ENCODE measurements around the gene ALDH8A1. TPM values are rescaled to one million over a fixed set of nuclear protein-coding genes. Genes with fewer than 3 reads are reported as not detected.

ALDH8A1 gene
- total and polyA plus RNA-seq, 2 of the 8 experiments (the other 6 are each of a cell fraction or from before 2014, with no cell fraction given) = 0.08 to 0.28 TPM

GRCh38 chr6:134903448-134903847 is 46.5 kb downstream of the ALDH8A1 start:
- no peak overlapping the region; a peak in 1 of 7 replicates for H3K9ac ChIP-seq (replicated peaks in 1 of 4; ENCODE audit: extremely low read depth in 1 of 4, low read depth in 3 of 4, low read length in 3 of 4)
- no peak overlapping the region for H2BK20ac ChIP-seq (ENCODE audit: low read length)
- H3K23me2 ChIP-seq (ENCODE audit: low read depth, low read length) = no peaks in the 10 kb centered on the region
- H3K56ac ChIP-seq (replicated peaks; ENCODE audit: insufficient read length, low read depth, low read length) = no peak overlapping the region
- no peaks in the 10 kb centered on the region for H3K27me3 ChIP-seq (replicated peaks in 1 of 4; ENCODE audit: control insufficient read depth in 3 of 4, extremely low read depth in 1 of 4, insufficient read depth in 3 of 4, low read length in 3 of 4)
- H3K4me2 ChIP-seq (ENCODE audit: insufficient read depth in 1 of 2, low read depth in 2 of 2, low read length in 2 of 2) = no peak overlapping the region
- FAIRE-seq (no peak), DNase-seq (ENCODE audit: low read depth in 1 of 2, low spot score in 2 of 2) (no peak)
- TF ChIP-seq YY1 (IDR thresholded peaks at IDR 0.05; ENCODE audit: low read depth, low read length) (no peak), NRF1 (IDR thresholded peaks at IDR 0.05; ENCODE audit: low read depth, low read length) (no peak), BACH1 (IDR thresholded peaks at IDR 0.05; ENCODE audit: low read length) (no peak), GABPA (IDR thresholded peaks at IDR 0.05; ENCODE audit: borderline replicate concordance, insufficient read depth, low read length) (no peak), MAX (IDR thresholded peaks at IDR 0.05) (no peak), TBP (IDR thresholded peaks at IDR 0.05; ENCODE audit: low read depth, low read length) (no peak), EP300 (IDR thresholded peaks at IDR 0.05; ENCODE audit: borderline replicate concordance in 1 of 2, low read depth in 2 of 2, low read length in 2 of 2) (no peak), SRF (IDR thresholded peaks at IDR 0.05; ENCODE audit: low read depth, low read length) (no peak), HDAC2 (IDR thresholded peaks at IDR 0.05; ENCODE audit: borderline replicate concordance in 1 of 2, low read depth in 2 of 2, low read length in 2 of 2) (no peak), TEAD4 (IDR thresholded peaks at IDR 0.05; ENCODE audit: low read depth, low read length) (no peak), POLR2A (IDR thresholded peaks at IDR 0.05; ENCODE audit: control extremely low read depth in 1 of 2, low read depth in 2 of 2, low read length in 2 of 2) (no peak), EZH2 (IDR thresholded peaks at IDR 0.05; ENCODE audit: low read depth, low read length, severe bottlenecking) (no peak), JUN (IDR thresholded peaks at IDR 0.05; ENCODE audit: low read depth, low read length) (no peak)
- H3K36me3 ChIP-seq (ENCODE audit: control insufficient read depth in 2 of 4, insufficient read depth in 4 of 4, low read length in 3 of 4) = no peaks in the 10 kb centered on the region
- no peak overlapping the region for H2BK5ac ChIP-seq (ENCODE audit: low read depth, low read length)
- no peak overlapping the region for H3K18ac ChIP-seq (ENCODE audit: extremely low read depth, low read length)
- H4K91ac ChIP-seq (replicated peaks; ENCODE audit: insufficient read length, low read length) = no peak overlapping the region
- ChIA-PET CTCF (ENCODE audit: partially characterized antibody) (interaction anchor here (1.0 to 1.2 kb wide), 2 partner anchors 9 to 747 kb away, joined by 3 to 5 read pairs; no protein-coding TSS in a partner anchor), POLR2A (ENCODE audit: partially characterized antibody) (no interaction called here)
- no peak overlapping the region for H2BK15ac ChIP-seq (ENCODE audit: low read length)
- H2AFZ ChIP-seq (ENCODE audit: low read length) = 0 out of 2 replicates have a peak overlapping the region, but pooled peaks have one; percentile 3
- no peak overlapping the region for H3K14ac ChIP-seq (ENCODE audit: insufficient read length)
- H3K4me1 ChIP-seq (replicated peaks in 1 of 4; ENCODE audit: control insufficient read depth in 3 of 4, insufficient read depth in 4 of 4, low read length in 3 of 4) = no peaks in the 10 kb centered on the region
- no peak overlapping the region for H3K27ac ChIP-seq (ENCODE audit: low read depth, low read length)
- no peak overlapping the region for H3K4ac ChIP-seq (replicated peaks; ENCODE audit: insufficient read length, low read depth, low read length)
- H2BK120ac ChIP-seq (replicated peaks; ENCODE audit: low read depth, low read length) = no peak overlapping the region
- H4K5ac ChIP-seq (ENCODE audit: insufficient read length, low read depth, low read length) = no peak overlapping the region
- H4K8ac ChIP-seq (ENCODE audit: extremely low read depth, insufficient read depth, low read length) = no peak overlapping the region
- H3K79me2 ChIP-seq (ENCODE audit: control insufficient read depth in 1 of 2, insufficient read depth in 2 of 2, low read length in 2 of 2) = no peaks in the 10 kb centered on the region
- H4K20me1 ChIP-seq (replicated peaks in 1 of 2; ENCODE audit: control insufficient read depth in 1 of 2, insufficient read depth in 2 of 2, low read length in 2 of 2) = no peaks in the 10 kb centered on the region
- H3K23ac ChIP-seq (ENCODE audit: insufficient read length) = no peak overlapping the region
- H3K9me3 ChIP-seq (ENCODE audit: insufficient read depth in 2 of 2, low read depth in 1 of 2, low read length in 1 of 2) = no peaks in the 10 kb centered on the region
- H2AK5ac ChIP-seq (ENCODE audit: low read depth, low read length) = no peak overlapping the region
- H3K4me3 ChIP-seq (ENCODE audit: extremely low read depth in 1 of 4, insufficient read depth in 2 of 4, low read depth in 3 of 4, low read length in 4 of 4) = no peak overlapping the region
- no peak overlapping the region for H2BK12ac ChIP-seq (ENCODE audit: low read depth, low read length)
- no peaks in the 10 kb centered on the region for H3K79me1 ChIP-seq (ENCODE audit: low read depth, low read length)
- WGBS, 2 experiments (ENCODE audit: extremely low coverage in 1 of 2, insufficient coverage in 1 of 2, insufficient read length in 1 of 2, insufficient replicate concordance in 2 of 2, low coverage in 1 of 2, low lambda C conversion rate in 2 of 2, missing lambda C conversion rate in 1 of 2) = 92% methylated on average over 9 of the region's 9 CpGs; no CpG with 5 or more reads in 1 of the 2 experiments
